A549 (cell line): Measurements from ENCODE around the gene CNTNAP2. TPM values are rescaled to one million over a fixed set of nuclear protein-coding genes. Genes with fewer than 3 reads are reported as not detected.

Experiments used
- ATAC-seq, 2 experiments: fragments of 200-7000 bp in 1 of 2; fragments of >200 bp in 1 of 2; cut with Nextera tagmentation in 1 of 2; cut with Tn5 transposase in 1 of 2; 3 replicates each; pipeline versions ENCODE4 v1.8.0 to v1.9.1; 2018 to 2020; ENCODE audit warnings: mild to moderate bottlenecking in 1 of 2, moderate library complexity in 1 of 2
- CTCF ChIA-PET: fragments of 300-600 bp; sonication (Branson Sonifier 250); formaldehyde crosslinking; extraction: SDS; loops from one replicate; lab custom pipeline; 2021; ENCODE audit warnings: antibody characterized with exemption, inconsistent platforms; lab: Yijun Ruan, JAX
- POLR2A ChIA-PET: fragments of 350-600 bp; formaldehyde crosslinking; extraction: SDS; loops from one replicate; lab custom pipeline; 2021; ENCODE audit warnings: antibody characterized with exemption, inconsistent platforms; lab: Yijun Ruan, JAX
- DNase-seq, 2 experiments: peaks; one replicate each; pipeline versions ENCODE4 v3.0.0 to v3.0.0-alpha.2; 2011 to 2016; ENCODE audit warnings: low read depth in 1 of 2, low spot score in 1 of 2
- FAIRE-seq: peaks from 2 replicates; lab custom pipeline; 2011; peaks lifted over from hg19 to GRCh38; lab: Jason Lieb, UNC
- H3K27ac ChIP-seq, 2 experiments: fragments of >200 bp; sonication (Bioruptor Twin); formaldehyde crosslinking; 3 replicates each; pipeline ENCODE4 v1.5.1; 2016 to 2017
- H3K4me1 ChIP-seq: fragments of >200 bp; sonication (Bioruptor Twin); formaldehyde crosslinking; 3 replicates; pipeline ENCODE4 v1.6.1; 2016
- H3K4me2 ChIP-seq: fragments of >200 bp; sonication (Bioruptor Twin); formaldehyde crosslinking; 3 replicates; pipeline ENCODE4 v1.6.1; 2016
- H3K4me3 ChIP-seq: fragments of >200 bp; sonication (Bioruptor Twin); formaldehyde crosslinking; 3 replicates; pipeline ENCODE4 v1.5.1; 2016
- H3K9me3 ChIP-seq: fragments of >200 bp; sonication (Bioruptor Twin); formaldehyde crosslinking; 3 replicates; pipeline ENCODE4 v1.6.1; 2016
- BHLHE40 ChIP-seq: IDR thresholded peaks from 2 replicates; pipeline ENCODE4 v1.6.1; 2012; ENCODE audit warnings: low read depth, low read length, inconsistent platforms
- CBX2 ChIP-seq: fragments of 200-600 bp; sonication (generic); IDR thresholded peaks from 2 replicates; pipeline ENCODE4 v1.6.1; 2016; ENCODE audit warnings: low read depth, mild to moderate bottlenecking, borderline replicate concordance
- CBX8 ChIP-seq: fragments of 200-600 bp; sonication (generic); IDR thresholded peaks from 2 replicates; pipeline ENCODE4 v1.6.1; 2016
- EHF ChIP-seq: fragments of 250-450 bp; sonication (Bioruptor Pico); IDR thresholded peaks from 2 replicates; pipeline ENCODE4 v1.5.0; 2020; ENCODE audit warnings: mild to moderate bottlenecking
- FOSB ChIP-seq: fragments of 250-450 bp; sonication (Bioruptor Pico); IDR thresholded peaks from 2 replicates; pipeline ENCODE4 v1.5.0; 2020; ENCODE audit warnings: mild to moderate bottlenecking, moderate library complexity
- FOSL2 ChIP-seq, 2 experiments: fragments of 450-650 bp in 1 of 2; fragments of >200 bp in 1 of 2; sonication (Bioruptor Twin) in 1 of 2; formaldehyde crosslinking; IDR thresholded peaks; 2 replicates each; pipeline versions ENCODE4 v1.5.0 to v1.6.1; 2016 to 2020; ENCODE audit warnings: mild to moderate bottlenecking in 1 of 2, moderate library complexity in 1 of 2
- HDAC2 ChIP-seq: fragments of 200-600 bp; sonication (generic); IDR thresholded peaks from 2 replicates; pipeline ENCODE4 v1.6.1; 2016
- MAZ ChIP-seq: fragments of 150-350 bp; IDR thresholded peaks from 2 replicates; pipeline ENCODE4 v1.6.1; 2014; ENCODE audit warnings: antibody characterized with exemption, low read depth, low read length, borderline replicate concordance
- NR3C1 ChIP-seq: fragments of >200 bp; sonication (Bioruptor Twin); formaldehyde crosslinking; IDR thresholded peaks from 3 replicates; pipeline ENCODE4 v1.6.1; 2017
- PHF8 ChIP-seq: fragments of 200-600 bp; sonication (generic); IDR thresholded peaks from 2 replicates; pipeline ENCODE4 v1.6.1; 2016; ENCODE audit warnings: low read depth, mild to moderate bottlenecking, antibody characterized with exemption, moderate library complexity, borderline replicate concordance
- POLR2A ChIP-seq: IDR thresholded peaks from 2 replicates; pipeline ENCODE4 v1.6.1; 2012; ENCODE audit warnings: mild to moderate bottlenecking, low read length
- POLR2AphosphoS2 ChIP-seq: conservative IDR thresholded peaks from 2 replicates; pipeline ENCODE4 v1.6.1; 2012; ENCODE audit warnings: low read length, improper control_type of control experiment, inconsistent platforms
- RAD21 ChIP-seq, 2 experiments: fragments of >200 bp in 1 of 2; sonication (Bioruptor Twin) in 1 of 2; formaldehyde crosslinking in 1 of 2; IDR thresholded peaks in 1 of 2; conservative IDR thresholded peaks in 1 of 2; 2 replicates in 1 of 2; 3 replicates in 1 of 2; pipeline ENCODE4 v1.6.1; 2012 to 2018; ENCODE audit warnings: inconsistent platforms in 1 of 2
- RCOR1 ChIP-seq: fragments of 150-350 bp; IDR thresholded peaks from 2 replicates; pipeline ENCODE4 v1.6.1; 2014; ENCODE audit warnings: antibody characterized with exemption, low read length, low read depth
- SREBF2 ChIP-seq: fragments of 450-650 bp; IDR thresholded peaks from 2 replicates; pipeline ENCODE4 v1.6.1; 2014; ENCODE audit warnings: mild to moderate bottlenecking, moderate library complexity
- TFCP2L1 ChIP-seq: fragments of 250-450 bp; sonication (Bioruptor Pico); IDR thresholded peaks from 2 replicates; pipeline ENCODE4 v1.5.0; 2021; ENCODE audit warnings: mild to moderate bottlenecking
- ZC3H11A ChIP-seq: fragments of 450-650 bp; IDR thresholded peaks from 2 replicates; pipeline ENCODE4 v1.6.1; 2014; ENCODE audit warnings: antibody characterized with exemption, mild to moderate bottlenecking
- ZFP36 ChIP-seq: fragments of 450-650 bp; IDR thresholded peaks from 2 replicates; pipeline ENCODE4 v1.6.1; 2014; ENCODE audit warnings: borderline replicate concordance; ENCODE audit not compliant: partially characterized antibody
- ZNF302 ChIP-seq: fragments of 250-450 bp; sonication (Bioruptor Pico); IDR thresholded peaks from 2 replicates; pipeline ENCODE4 v1.9.0; 2021; ENCODE audit warnings: inconsistent platforms, mild to moderate bottlenecking, moderate library complexity
- ZSCAN20 ChIP-seq: fragments of 250-450 bp; sonication (Bioruptor Pico); IDR thresholded peaks from 2 replicates; pipeline ENCODE4 v1.8.0; 2022; ENCODE audit warnings: mild to moderate bottlenecking, moderate library complexity
- WGBS: methylation state at CpG from one replicate; pipeline ENCODE4 v1.1.6; 2017; ENCODE audit errors: missing lambda C conversion rate; 5-methylcytosine and 5-hydroxymethylcytosine counted together
- polyA plus RNA-seq, 4 experiments: library from polyadenylated mRNA; depleted of rRNA in 3 of 4; stranded (reverse); fragments of >200 nt; fragmentation: RNase III in 1 of 4; extraction: RNeasy Plus Mini Kit Qiagen cat#74134 plus additional on column Dnase treatment in 1 of 4; gene quantifications; 2 replicates in 3 of 4; 3 replicates in 1 of 4; pipeline ENCODE4 v1.2.3, GENCODE V29; 2011 to 2017
- TF ChIP-seq, protein P1 (sequence below): fragments of 450-650 bp; IDR thresholded peaks from 2 replicates; pipeline ENCODE4 v1.6.1; 2014; ENCODE audit warnings: antibody characterized with exemption
- TF ChIP-seq, protein P2 (sequence below): fragments of 250-450 bp; sonication (Bioruptor Pico); IDR thresholded peaks from 2 replicates; pipeline ENCODE4 v1.5.0; 2021; ENCODE audit warnings: mild to moderate bottlenecking, moderate library complexity, borderline replicate concordance
- TF ChIP-seq, protein P3 (sequence below): fragments of 150-350 bp; IDR thresholded peaks from 2 replicates; pipeline ENCODE4 v1.6.1; 2014; ENCODE audit warnings: low read depth, mild to moderate bottlenecking, low read length

CNTNAP2 gene
- polyA plus RNA-seq, 2 of the 4 experiments (the other 2 are of a cell fraction) = 0.05 to 0.13 TPM

DNA sequence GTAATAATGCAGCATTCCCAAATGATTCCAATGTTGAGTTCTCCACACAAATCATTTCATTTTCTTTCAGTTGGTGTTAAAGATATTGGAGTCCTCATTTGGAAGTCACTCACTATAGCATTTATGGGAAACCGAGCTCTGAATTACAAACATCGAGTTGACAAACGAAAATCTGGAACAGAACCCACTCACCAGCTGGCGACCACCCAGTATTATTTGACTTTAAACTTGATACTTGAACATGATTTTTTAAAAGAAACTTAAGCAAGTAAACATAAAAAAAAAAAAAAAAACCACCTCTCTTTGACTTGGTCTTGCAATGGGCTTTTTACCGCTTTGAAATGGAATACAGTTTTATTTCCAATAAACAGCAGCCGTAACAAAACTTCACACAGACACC lies 1897.4 kb downstream of the CNTNAP2 start (continued):
- TF ChIP-seq, protein P1, sequence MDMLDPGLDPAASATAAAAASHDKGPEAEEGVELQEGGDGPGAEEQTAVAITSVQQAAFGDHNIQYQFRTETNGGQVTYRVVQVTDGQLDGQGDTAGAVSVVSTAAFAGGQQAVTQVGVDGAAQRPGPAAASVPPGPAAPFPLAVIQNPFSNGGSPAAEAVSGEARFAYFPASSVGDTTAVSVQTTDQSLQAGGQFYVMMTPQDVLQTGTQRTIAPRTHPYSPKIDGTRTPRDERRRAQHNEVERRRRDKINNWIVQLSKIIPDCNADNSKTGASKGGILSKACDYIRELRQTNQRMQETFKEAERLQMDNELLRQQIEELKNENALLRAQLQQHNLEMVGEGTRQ = no peak
- TF ChIP-seq SREBF2 (no peak), FOSL2 (IDR thresholded peaks at IDR 0.05) (no peak), FOSL2 (CRISPR knock-in tag; IDR thresholded peaks at IDR 0.05) (no peak), MAZ (no peak), BHLHE40 (no peak), CBX8 (no peak), NR3C1 (no peak)
- TF ChIP-seq, protein P2, sequence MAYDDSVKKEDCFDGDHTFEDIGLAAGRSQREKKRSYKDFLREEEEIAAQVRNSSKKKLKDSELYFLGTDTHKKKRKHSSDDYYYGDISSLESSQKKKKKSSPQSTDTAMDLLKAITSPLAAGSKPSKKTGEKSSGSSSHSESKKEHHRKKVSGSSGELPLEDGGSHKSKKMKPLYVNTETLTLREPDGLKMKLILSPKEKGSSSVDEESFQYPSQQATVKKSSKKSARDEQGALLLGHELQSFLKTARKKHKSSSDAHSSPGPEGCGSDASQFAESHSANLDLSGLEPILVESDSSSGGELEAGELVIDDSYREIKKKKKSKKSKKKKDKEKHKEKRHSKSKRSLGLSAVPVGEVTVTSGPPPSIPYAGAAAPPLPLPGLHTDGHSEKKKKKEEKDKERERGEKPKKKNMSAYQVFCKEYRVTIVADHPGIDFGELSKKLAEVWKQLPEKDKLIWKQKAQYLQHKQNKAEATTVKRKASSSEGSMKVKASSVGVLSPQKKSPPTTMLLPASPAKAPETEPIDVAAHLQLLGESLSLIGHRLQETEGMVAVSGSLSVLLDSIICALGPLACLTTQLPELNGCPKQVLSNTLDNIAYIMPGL (CRISPR knock-in tag) = no peak
- TF ChIP-seq, protein P3, sequence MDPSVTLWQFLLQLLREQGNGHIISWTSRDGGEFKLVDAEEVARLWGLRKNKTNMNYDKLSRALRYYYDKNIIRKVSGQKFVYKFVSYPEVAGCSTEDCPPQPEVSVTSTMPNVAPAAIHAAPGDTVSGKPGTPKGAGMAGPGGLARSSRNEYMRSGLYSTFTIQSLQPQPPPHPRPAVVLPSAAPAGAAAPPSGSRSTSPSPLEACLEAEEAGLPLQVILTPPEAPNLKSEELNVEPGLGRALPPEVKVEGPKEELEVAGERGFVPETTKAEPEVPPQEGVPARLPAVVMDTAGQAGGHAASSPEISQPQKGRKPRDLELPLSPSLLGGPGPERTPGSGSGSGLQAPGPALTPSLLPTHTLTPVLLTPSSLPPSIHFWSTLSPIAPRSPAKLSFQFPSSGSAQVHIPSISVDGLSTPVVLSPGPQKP = no peak

DNA sequence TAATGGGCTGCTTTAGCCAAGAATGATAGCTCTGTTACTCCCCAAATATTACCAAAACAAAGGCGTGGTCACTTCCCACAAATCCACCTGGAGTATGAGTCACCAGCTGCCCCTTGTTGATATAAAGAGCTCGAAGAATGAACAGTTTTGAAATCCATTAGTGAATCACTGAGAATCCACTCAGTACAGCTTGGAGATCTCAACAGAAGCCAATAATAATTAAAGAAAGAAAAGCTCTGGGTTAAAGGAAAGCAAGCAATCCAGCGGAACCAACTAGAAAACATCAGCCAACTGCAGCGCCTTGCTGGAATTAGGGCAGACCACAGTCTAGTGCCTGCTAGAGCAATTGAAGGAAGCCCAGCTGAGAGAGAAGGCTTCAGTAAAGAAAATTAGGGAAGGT lies 1897.9 kb downstream of the CNTNAP2 start:
- FAIRE-seq (no peak), DNase-seq (no peak), ATAC-seq (no peak)
- no peaks in the 10 kb centered on the region for H3K9me3 ChIP-seq
- no peak overlapping the region for H3K4me3 ChIP-seq
- ChIA-PET POLR2A (no interaction called here), CTCF (no interaction called here)
- no peaks in the 10 kb centered on the region for H3K4me1 ChIP-seq
- H3K27ac ChIP-seq = no peak overlapping the region
- 4% methylated on average over 4 of the region's 4 CpGs for WGBS
- no peak for TF ChIP-seq POLR2AphosphoS2
- no peak for TF ChIP-seq EHF (CRISPR knock-in tag)
- TF ChIP-seq ZC3H11A = no peak
- no peak for TF ChIP-seq ZFP36
- no peak for TF ChIP-seq ZSCAN20
- TF ChIP-seq FOSB (CRISPR knock-in tag) = no peak
- TF ChIP-seq RAD21 (conservative IDR thresholded peaks at IDR 0.05 in 1 of 2, IDR thresholded peaks at IDR 0.05 in 1 of 2) = no peak
- no peak for TF ChIP-seq ZNF302 (CRISPR knock-in tag)
- TF ChIP-seq CBX2 = no peak
- no peak for TF ChIP-seq TFCP2L1
- TF ChIP-seq HDAC2 = no peak
- TF ChIP-seq, protein P1 = no peak
- no peak for TF ChIP-seq RCOR1
- TF ChIP-seq, protein P2 (CRISPR knock-in tag) = no peak
- no peak for TF ChIP-seq POLR2A
- no peak for TF ChIP-seq PHF8
- H3K4me2 ChIP-seq = no peak overlapping the region
